GM21619 (cell line): ENCODE results near the gene ZNF469.

Experiments used
- ATAC-seq: cut with Tn5 transposase; IDR thresholded peaks from one replicate; pipeline ENCODE4 v1.9.1; 2021; ENCODE audit not compliant: unreplicated experiment

The ZNF469 gene

GRCh38 chr16:88347656-88348376 is 34.9 kb upstream of the ZNF469 start:
- ATAC-seq: no peak

- ATAC-seq: no peak
Observed at GRCh38 chr16:88348377-88349152, 34.2 kb upstream of the ZNF469 start.

- ATAC-seq: no peak
Observed at GRCh38 chr16:88349153-88349902, 33.4 kb upstream of the ZNF469 start.

- ATAC-seq: no peak
Observed at GRCh38 chr16:88349903-88350900, 32.6 kb upstream of the ZNF469 start.

- no peak for ATAC-seq
Observed at GRCh38 chr16:88350922-88351321, 31.8 kb upstream of the ZNF469 start.

- ATAC-seq: no peak
Observed at GRCh38 chr16:88351491-88352101, 31.2 kb upstream of the ZNF469 start.

GRCh38 chr16:88352261-88353200 is 30.2 kb upstream of the ZNF469 start:
- no peak for ATAC-seq

- no peak for ATAC-seq
Observed at GRCh38 chr16:88353232-88353631, 29.5 kb upstream of the ZNF469 start.

- ATAC-seq: no peak
Observed at GRCh38 chr16:88353691-88354090, 29.1 kb upstream of the ZNF469 start.

GRCh38 chr16:88354229-88355092 is 28.3 kb upstream of the ZNF469 start:
- no peak for ATAC-seq

GRCh38 chr16:88355093-88355388 is 27.7 kb upstream of the ZNF469 start:
- ATAC-seq: no peak

GRCh38 chr16:88355389-88356123 is 27.2 kb upstream of the ZNF469 start:
- no peak for ATAC-seq

GRCh38 chr16:88356124-88356726 is 26.5 kb upstream of the ZNF469 start:
- no peak for ATAC-seq

GRCh38 chr16:88356727-88357199 is 26.0 kb upstream of the ZNF469 start:
- no peak for ATAC-seq

- no peak for ATAC-seq
Observed at GRCh38 chr16:88357317-88358022, 25.3 kb upstream of the ZNF469 start.

- no peak for ATAC-seq
Observed at GRCh38 chr16:88358023-88358420, 24.7 kb upstream of the ZNF469 start.
